Adrenal gland (tissue), 12 donors: ENCODE data around the gene GNG8. TPM values are rescaled to one million over a fixed set of nuclear protein-coding genes. Genes with fewer than 3 reads are reported as not detected.
A peak's percentile ranks its signal among the peaks of the same experiment; 100 is the strongest.

Experiments used
- DNase-seq, 7 donors: peaks; one replicate each; pipeline ENCODE4 v3.0.0-alpha.2; 2019 to 2020
- H3K27ac ChIP-seq, 5 donors: fragments of 200-600 bp; sonication (generic) in 4 of 5; 1 replicate in 3 of 5; 2 replicates in 2 of 5; pipeline versions ENCODE4 v1.5.1 to v1.8.0; 2016 to 2020; ENCODE audit warnings: mild to moderate bottlenecking in 1 of 5
- H3K27me3 ChIP-seq: fragments of 200-600 bp; 2 replicates; pipeline ENCODE4 v1.8.0; 2021
- H3K36me3 ChIP-seq, 2 donors: fragments of 200-600 bp; replicated peaks in 1 of 2; 1 replicate in 1 of 2; 2 replicates in 1 of 2; pipeline versions ENCODE4 v1.5.1 to v1.8.0; 2018 to 2022
- H3K4me1 ChIP-seq, 2 donors: fragments of 200-600 bp; replicated peaks in 1 of 2; 1 replicate in 1 of 2; 2 replicates in 1 of 2; pipeline versions ENCODE4 v1.5.1 to v1.8.0; 2018 to 2021
- H3K4me3 ChIP-seq, 4 donors: fragments of 200-600 bp; sonication (generic) in 3 of 4; one replicate each; pipeline ENCODE4 v1.5.1; 2016 to 2018
- H3K9me3 ChIP-seq, 3 donors: fragments of 200-600 bp; sonication (generic) in 1 of 3; replicated peaks in 1 of 3; 1 replicate in 2 of 3; 2 replicates in 1 of 3; pipeline versions ENCODE4 v1.5.1 to v1.8.0; 2016 to 2021
- POLR2A ChIP-seq, 2 donors: fragments of 450-650 bp; IDR thresholded peaks; one replicate each; pipeline ENCODE4 v1.6.1; 2017; ENCODE audit warnings: antibody characterized with exemption in 2 of 2, mild to moderate bottlenecking in 2 of 2, moderate library complexity in 1 of 2
- WGBS, 4 donors: extraction: QIAGEN DNeasy Blood & Tissue Kit in 2 of 4; methylation state at CpG; one replicate each; pipeline versions ENCODE4 v1.1.5 to v1.1.7; 2013 to 2017; 5-methylcytosine and 5-hydroxymethylcytosine counted together
- intact Hi-C, 2 donors: fragments of 100-400 bp; cut with DNase I; formaldehyde crosslinking; loops; one replicate each; pipeline versions ENCODE4 v1.14.1 to v1.15.0; 2022 to 2023
- polyA plus RNA-seq, 3 donors: library from polyadenylated mRNA; stranded (reverse); fragments of 200-250 nt in 2 of 3; fragments of 350-450 nt in 1 of 3; fragmentation: Illumina TruSeq in 1 of 3; extraction: RNeasy Lipid Tissue Mini Kit (QIAGEN cat#74804) in 1 of 3; gene quantifications; one replicate each; pipeline ENCODE4 v1.2.3, GENCODE V29; 2013 to 2014
- total RNA-seq, 9 donors: library from RNA; depleted of rRNA in 4 of 9; stranded (reverse); fragments of >200 nt in 4 of 9; fragments of 120-200 nt in 1 of 9; fragmentation: NEBNext Ultra II Directional in 1 of 9; extraction: Animal tissue kit (Norgen Biotek cat#: 25700) in 1 of 9; gene quantifications; one replicate each; pipeline versions ENCODE4 v1.1.0 to v1.2.4, GENCODE V29; 2013 to 2023
- TF ChIP-seq, protein P1 (sequence below), 6 experiments: fragments of 450-650 bp in 4 of 6; fragments of 200-600 bp in 2 of 6; sonication (generic) in 1 of 6; IDR thresholded peaks; 1 replicate in 5 of 6; 2 replicates in 1 of 6; pipeline versions ENCODE4 v1.5.1 to v1.8.0; 2016 to 2021; ENCODE audit warnings: antibody characterized with exemption in 6 of 6, mild to moderate bottlenecking in 2 of 6, moderate library complexity in 1 of 6
- donor health status: healthy with polysubstance abuse.
- donor health status: Bipolar disorder and iron deficiency.
- donor health status: DM: yes; HTN: yes; CAD: no.
- donor health status: DM: no; HTN: no; CAD: no.
- donor health status: DM: no; HTN: no; CAD: no.
- donor health status: DM: yes; HTN: yes; CAD: no.

Gene GNG8
- total and polyA plus RNA-seq, 12 donors, result 3.9 TPM; not detected in 11

DNA sequence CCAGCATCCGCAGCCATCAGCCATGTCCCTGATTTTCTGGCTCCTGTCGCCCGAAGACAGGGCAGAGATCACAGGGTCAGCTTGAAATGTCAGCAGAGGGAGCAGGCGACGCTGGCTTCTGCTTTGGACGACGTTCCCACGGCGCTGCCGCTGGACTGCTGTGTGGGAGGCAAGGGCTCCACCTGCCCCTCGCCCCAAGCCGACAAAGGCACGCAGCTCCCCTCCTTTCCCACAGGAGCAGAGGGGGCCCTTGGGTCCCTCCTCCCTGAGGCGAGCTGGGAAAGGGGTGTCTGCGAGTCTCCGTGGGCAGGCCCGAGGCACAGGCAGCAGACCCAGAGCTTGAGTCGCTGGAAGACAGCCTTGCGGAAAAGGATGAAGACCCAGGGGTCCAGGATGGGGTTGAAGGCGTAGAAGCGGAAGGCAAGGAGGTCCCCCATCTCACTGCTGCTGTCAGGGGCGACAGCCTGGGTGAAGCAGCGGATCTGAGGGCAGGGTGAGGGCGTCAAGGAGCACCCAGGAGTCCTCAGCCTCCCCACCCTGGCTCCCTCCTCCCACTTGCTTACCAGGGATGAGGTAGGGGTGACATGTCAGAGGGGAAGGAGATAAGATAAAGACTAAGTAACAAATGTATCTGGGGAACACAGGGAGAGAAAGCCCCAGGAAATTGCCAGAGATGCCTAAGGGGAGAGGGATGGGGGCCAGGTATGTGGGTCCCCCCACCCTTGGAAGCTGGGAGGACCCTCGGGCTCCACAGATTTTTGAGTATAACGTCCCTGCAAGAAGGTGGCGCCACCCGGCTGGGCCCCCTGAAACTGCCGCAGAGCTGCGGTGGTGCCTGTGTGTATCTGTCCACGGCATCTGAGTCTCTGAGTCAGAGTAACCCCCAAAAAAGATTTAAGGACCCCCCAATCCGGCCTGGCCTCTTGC, 14.5 kb downstream of the GNG8 start:
- H3K27ac ChIP-seq, result peak overlapping the region in 3 of 5 donors; percentile 16 to 61 (median 47)
- no peaks in the 10 kb centered on the region for H3K27me3 ChIP-seq
- 61 to 78% (median 68%) methylated on average over 20 to 32 of the region's 32 CpGs for WGBS, 4 donors
- H3K4me1 ChIP-seq, result peaks cover 10 to 37% of the 10 kb centered on the region in 2 donors
- H3K4me3 ChIP-seq, result peak overlapping the region in 1 of 4 donors; percentile 10
- H3K9me3 ChIP-seq, result no peaks in the 10 kb centered on the region
- H3K36me3 ChIP-seq, result no peaks in the 10 kb centered on the region
- intact Hi-C loops, result loop anchor here in 1 of 2 donors (10.0 kb wide), 1 partner anchor 203 kb away; no protein-coding TSS in a partner anchor
- TF ChIP-seq POLR2A (IDR thresholded peaks at IDR 0.05), result no peak
- TF ChIP-seq, protein P1, sequence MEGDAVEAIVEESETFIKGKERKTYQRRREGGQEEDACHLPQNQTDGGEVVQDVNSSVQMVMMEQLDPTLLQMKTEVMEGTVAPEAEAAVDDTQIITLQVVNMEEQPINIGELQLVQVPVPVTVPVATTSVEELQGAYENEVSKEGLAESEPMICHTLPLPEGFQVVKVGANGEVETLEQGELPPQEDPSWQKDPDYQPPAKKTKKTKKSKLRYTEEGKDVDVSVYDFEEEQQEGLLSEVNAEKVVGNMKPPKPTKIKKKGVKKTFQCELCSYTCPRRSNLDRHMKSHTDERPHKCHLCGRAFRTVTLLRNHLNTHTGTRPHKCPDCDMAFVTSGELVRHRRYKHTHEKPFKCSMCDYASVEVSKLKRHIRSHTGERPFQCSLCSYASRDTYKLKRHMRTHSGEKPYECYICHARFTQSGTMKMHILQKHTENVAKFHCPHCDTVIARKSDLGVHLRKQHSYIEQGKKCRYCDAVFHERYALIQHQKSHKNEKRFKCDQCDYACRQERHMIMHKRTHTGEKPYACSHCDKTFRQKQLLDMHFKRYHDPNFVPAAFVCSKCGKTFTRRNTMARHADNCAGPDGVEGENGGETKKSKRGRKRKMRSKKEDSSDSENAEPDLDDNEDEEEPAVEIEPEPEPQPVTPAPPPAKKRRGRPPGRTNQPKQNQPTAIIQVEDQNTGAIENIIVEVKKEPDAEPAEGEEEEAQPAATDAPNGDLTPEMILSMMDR (IDR thresholded peaks at IDR 0.05), result no peak
- peak in 1 of 7 donors; percentile 20 for DNase-seq

- H3K9me3 ChIP-seq, result no peaks in the 10 kb centered on the region
- peak overlapping the region in 1 of 5 donors; percentile 61 for H3K27ac ChIP-seq
- no peaks in the 10 kb centered on the region for H3K27me3 ChIP-seq
- DNase-seq, result peak in 2 of 7 donors; percentile 20 to 21
- TF ChIP-seq POLR2A (IDR thresholded peaks at IDR 0.05), result no peak
- TF ChIP-seq, protein P1 (IDR thresholded peaks at IDR 0.05), result no peak
- no peak overlapping the region for H3K4me3 ChIP-seq
- no peaks in the 10 kb centered on the region for H3K36me3 ChIP-seq
- H3K4me1 ChIP-seq, result peaks cover 2 to 30% of the 10 kb centered on the region in 2 donors
- intact Hi-C loops, result loop anchor here in 1 of 2 donors (10.0 kb wide), 1 partner anchor 204 kb away; no protein-coding TSS in a partner anchor
- 60 to 75% (median 66%) methylated on average over 6 of the region's 6 CpGs for WGBS, 4 donors
Measured at GRCh38 chr19:46620716-46621115, 15.3 kb downstream of the GNG8 start.

- peaks cover 0 to 25% of the 10 kb centered on the region in 2 donors for H3K4me1 ChIP-seq
- peak in 2 of 7 donors; percentile 12 to 17 for DNase-seq
- no peaks in the 10 kb centered on the region for H3K36me3 ChIP-seq
- no peaks in the 10 kb centered on the region for H3K27me3 ChIP-seq
- intact Hi-C loops, result loop anchor here in 1 of 2 donors (10.0 kb wide), 1 partner anchor 205 kb away; no protein-coding TSS in a partner anchor
- H3K9me3 ChIP-seq, result no peaks in the 10 kb centered on the region
- peak overlapping the region in 1 of 5 donors; percentile 61 for H3K27ac ChIP-seq
- TF ChIP-seq POLR2A (IDR thresholded peaks at IDR 0.05), result no peak
- TF ChIP-seq, protein P1 (IDR thresholded peaks at IDR 0.05), result no peak
- no peak overlapping the region for H3K4me3 ChIP-seq
- 80 to 96% (median 86%) methylated on average over 2 to 3 of the region's 3 CpGs for WGBS, 4 donors
Measured at GRCh38 chr19:46620267-46620666, 15.7 kb downstream of the GNG8 start.

DNA sequence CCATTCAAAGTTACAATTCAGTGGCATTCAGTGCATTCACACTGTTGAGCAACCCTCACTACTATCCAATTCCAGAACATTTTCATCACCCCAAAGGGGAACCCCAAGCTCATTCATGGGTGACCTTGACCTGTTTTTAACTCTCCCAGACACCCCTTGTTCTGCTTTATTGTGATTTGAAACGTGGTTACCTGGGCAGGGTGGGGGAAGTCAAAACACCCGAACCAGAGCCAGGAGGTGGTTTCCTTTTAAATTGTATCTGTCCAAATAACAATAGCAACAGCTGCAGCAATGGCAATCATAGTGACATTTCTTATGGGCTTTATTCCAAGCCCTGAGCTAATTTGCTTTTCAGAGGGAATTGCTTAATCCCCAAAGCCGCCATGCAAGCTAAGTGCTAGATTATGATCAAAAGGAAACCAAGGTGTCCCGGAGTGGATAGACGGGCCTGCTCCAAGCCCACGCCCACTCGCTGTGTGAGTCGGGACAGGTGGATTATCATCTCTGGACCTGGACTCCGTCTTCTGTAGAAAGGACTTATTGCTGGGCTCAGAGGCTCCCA, 17.3 kb downstream of the GNG8 start:
- no peak for TF ChIP-seq POLR2A (IDR thresholded peaks at IDR 0.05)
- TF ChIP-seq, protein P1 (IDR thresholded peaks at IDR 0.05), result no peak
- Histone ChIP-seq H3K36me3 (no peaks in the 10 kb centered on the region), H3K4me1 (peaks cover 0 to 24% of the 10 kb centered on the region in 2 donors), H3K27me3 (no peaks in the 10 kb centered on the region), H3K27ac (peak overlapping the region in 2 of 5 donors; percentile 37 to 38), H3K9me3 (no peaks in the 10 kb centered on the region), H3K4me3 (no peak overlapping the region)
- intact Hi-C loops, result no loop called here
- DNase-seq, result peak in 3 of 7 donors; percentile 11 to 24 (median 22)
- 43 to 53% (median 47%) methylated on average over 6 to 9 of the region's 9 CpGs for WGBS, 4 donors
